Head of caudate nucleus (tissue), 42 donors: ENCODE data around the gene SGK2.
A peak's percentile ranks its signal among the peaks of the same experiment; 100 is the strongest.

ENCODE experiments used
- DNase-seq, 42 donors: peaks; one replicate each; pipeline versions ENCODE4 v3.0.0 to v3.0.0-alpha.2; 2020 to 2021; ENCODE audit warnings: mixed read lengths in 7 of 42
- intact Hi-C: fragments of 100-400 bp; cut with DNase I; formaldehyde crosslinking; loops from one replicate; pipeline ENCODE4 v1.15.0; 2022

Gene SGK2

DNA sequence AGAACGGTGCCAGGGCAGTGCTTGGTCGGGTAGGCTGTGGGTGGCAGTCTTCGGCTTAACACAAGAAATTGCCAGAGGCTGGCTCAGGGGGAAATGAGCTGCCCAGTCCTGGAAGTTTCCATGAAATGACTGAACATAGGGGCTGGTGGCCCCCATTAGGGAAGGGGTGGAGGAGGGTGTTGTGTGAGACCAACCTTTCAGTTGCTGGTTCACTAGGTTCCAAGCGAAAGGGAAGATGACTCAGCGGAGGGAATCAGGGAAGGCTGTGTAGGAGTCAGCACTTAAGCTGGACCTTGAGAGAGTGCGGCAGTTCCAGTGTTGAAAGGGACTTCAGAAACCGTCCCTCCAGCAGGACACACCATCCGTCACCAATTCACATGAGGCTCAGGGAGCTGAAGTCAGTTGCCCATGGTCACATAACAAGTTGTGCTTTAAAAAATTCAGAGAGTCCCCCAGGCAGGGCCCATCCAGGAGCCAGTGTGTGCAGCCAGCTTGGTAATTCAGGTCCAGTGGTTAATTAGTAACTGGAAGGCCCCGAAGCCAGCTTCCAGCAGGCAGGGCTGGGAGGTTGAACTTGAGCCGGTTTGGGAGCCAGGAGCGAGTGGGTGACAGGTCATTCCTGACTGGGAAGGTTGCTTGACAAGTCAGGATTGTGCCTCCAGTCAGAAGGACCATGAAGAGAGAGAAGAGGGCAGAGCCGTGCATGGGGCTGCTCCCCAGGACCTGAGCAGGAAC is at the start of gene SGK2:
SGK2 (plus strand) TSS at position 616 of the 735 bp plus-strand sequence. CDS start 7,469 bp downstream, outside the sequence.
- peak in 6 of 42 donors; percentile 6 to 47 (median 18) for DNase-seq

DNA sequence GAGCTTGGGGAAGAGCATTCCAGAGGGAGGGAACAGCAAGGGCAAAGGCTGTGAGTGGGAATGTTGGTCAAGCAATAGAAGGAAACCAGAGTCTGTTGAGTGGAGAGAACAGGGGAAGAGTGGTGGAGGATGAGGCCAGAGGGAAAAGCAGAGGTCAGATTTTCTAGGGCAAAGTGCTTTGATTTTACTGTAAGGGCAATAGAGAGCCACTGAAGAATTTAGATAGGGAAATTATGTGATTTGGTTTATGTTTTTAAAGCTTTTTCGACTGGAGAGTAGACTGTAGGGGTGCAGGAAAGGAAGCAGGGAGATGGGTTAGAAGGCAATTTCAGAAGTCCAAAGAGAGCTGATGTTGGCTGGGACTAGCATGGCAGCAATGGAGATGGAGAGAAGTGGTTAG is 46.9 kb upstream of the SGK2 start:
- no peak for DNase-seq
- intact Hi-C loops = loop anchor here (10.0 kb wide), 1 partner anchor 57 kb away; the partner anchor contains the start of gene SRSF6

More for the DNA sequence above, at the start of gene SGK2:
- intact Hi-C loops = no loop called here

DNA sequence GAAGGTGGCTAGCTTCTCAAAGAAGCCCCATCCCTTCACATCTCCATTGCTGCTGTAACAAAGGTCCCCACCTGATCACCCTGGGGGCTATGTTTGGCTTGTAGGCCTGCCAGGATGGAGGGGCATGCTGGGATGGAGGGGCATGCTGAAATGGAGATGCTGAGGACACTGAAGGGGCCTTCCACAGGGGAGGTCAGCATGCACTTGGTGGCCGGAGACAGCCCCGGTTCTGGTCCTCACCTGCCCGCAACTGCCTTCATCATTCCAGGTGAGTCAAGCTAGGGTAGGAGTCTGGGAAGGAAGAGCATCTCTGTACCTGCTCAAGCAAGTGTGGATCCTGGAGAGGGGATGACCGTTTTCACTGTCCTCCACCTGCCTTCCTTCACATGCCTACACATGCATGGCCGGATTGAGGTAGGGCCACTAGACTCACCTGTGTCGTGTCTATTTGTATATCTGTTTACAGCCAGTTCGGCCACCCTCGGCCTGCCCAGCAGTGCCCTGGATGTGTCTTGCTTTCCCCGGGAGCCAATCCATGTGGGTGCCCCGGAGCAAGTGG is 45.4 kb upstream of the SGK2 start:
- intact Hi-C loops = loop anchor here (10.0 kb wide), 1 partner anchor 59 kb away; the partner anchor contains the start of gene SRSF6
- no peak for DNase-seq

DNA sequence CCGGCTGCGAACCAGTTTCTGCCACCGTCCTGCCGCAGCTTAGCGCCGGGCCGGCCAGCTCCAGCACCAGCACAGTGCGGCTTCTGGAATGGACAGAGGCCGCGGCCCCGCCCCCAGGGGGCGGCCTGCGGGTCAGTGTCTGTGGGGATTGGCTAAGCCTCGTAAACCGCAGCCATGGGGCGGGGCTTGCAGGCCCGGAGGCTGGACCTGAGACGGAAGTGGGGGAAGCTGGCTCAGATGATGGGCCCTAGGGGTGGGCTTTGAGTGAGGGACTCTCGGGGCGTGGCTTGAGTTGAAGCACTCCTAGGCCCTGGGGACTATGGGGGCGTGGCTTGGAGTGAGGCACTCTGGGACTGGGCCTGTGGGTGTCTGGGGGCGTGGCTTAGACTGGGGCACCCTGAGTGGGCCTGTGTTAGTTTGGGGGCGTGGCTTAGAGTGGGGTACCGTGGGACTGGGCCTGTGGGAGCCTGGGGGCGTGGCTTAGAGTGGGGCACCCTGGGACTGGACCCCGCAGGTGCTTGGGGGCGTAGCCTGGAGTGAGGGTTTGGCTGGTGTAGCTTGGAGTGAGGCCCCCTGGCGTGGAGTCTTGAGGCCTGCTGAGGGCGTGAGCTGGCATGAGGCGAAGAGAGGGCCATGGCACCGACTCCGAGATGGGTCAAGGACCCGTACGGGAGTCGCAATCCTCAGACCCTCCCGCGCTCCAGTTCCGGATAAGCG is 44.7 kb upstream of the SGK2 start:
- intact Hi-C loops = loop anchor here (10.0 kb wide), 1 partner anchor 59 kb away; the partner anchor contains the start of gene SRSF6
- peak; percentile 89 to 100 (median 97) for DNase-seq

DNA sequence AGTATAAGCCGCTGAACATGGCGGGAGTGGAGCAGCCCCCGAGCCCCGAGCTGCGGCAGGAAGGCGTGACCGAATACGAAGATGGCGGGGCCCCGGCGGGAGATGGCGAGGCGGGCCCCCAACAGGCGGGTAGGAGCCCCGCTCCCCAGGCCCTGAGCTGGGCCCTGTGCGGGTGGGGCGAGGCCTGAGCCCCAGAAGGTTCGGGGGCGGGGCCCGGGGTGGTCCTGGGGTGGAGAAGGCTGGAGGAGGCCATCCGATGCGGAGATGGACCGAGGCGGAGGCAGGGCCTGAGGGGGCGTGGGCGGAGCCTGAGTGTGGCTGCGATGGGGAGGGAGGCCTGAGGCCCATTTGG is 44.2 kb upstream of the SGK2 start:
- intact Hi-C loops = loop anchor here (10.0 kb wide), 1 partner anchor 60 kb away; the partner anchor contains the start of gene SRSF6
- DNase-seq = peak in 16 of 42 donors; percentile 16 to 62 (median 35)

DNA sequence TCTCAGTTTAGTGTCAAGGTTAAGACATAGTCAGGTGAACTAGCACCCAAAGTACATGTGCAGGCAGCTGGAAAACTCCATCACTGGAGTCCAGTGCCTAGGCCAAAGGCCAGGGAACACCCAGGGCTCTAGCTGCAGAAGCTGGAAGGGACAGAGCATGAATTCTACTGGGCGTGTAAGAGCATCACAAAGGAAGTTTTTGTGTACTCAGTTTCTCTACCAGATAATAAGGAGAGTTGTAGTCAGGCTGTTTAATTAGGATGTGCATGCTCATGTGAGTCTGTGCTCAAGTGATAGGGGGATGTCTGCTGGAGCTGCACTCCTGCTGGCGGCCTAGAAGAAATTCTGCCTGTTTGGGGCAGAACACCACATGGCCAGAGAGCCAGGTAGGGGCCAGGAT is 43.2 kb upstream of the SGK2 start:
- DNase-seq = peak in 10 of 42 donors; percentile 18 to 54 (median 36)
- intact Hi-C loops = loop anchor here (10.0 kb wide), 1 partner anchor 61 kb away; the partner anchor contains the start of gene SRSF6

DNA sequence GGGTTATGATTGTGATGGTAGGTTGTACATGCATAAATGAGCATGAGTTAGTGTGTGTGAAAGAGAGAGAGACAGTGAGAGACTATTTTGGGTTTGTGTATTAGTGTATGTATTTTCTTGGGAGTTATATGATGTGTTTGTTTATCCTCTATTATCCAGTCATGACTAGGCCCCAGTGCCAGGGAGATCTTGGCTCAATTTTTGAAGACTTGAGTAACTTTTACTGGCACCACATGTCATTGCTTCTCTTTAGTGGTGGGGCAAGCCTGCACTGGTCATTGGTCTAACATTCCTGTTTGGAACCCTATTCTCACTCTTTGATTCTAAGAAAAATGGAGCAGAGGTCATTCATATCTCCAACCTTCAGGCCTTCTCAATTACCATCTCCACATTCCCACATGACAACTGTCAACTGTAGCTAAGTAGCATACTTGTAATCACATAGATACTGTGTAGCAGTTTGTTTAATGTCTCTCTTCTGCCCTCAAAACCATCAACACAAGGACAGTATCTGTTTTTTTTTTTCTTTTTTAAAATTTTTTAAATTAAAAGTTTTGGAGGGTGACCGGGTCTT is 42.5 kb upstream of the SGK2 start:
- intact Hi-C loops = loop anchor here (10.0 kb wide), 1 partner anchor 62 kb away; the partner anchor contains the start of gene SRSF6
- DNase-seq = no peak

DNA sequence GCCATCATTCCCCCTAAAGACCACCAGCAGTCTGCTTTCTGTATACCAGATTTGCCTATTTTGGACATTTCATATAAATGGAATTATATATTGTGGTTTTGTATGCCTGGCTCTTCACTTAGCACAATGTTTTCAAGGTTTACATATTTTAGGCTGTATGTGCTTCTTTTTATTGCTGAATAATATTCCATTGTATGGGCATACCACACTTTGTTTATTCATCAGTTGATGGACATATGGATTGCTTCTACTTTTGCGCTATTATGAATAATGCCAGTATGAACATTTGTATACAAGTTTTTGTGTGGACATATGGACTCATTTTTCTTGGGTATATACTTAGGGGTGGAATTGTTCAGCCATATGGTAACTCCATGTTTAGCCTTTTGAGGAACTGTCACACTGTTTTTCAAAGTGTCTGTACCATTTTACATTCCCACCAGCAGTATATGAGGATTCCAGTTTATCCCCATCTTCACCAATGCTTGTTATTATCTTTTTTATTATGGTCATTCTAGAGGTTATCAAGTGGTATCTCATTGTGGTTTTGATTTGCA is 38.7 kb upstream of the SGK2 start:
- intact Hi-C loops = no loop called here
- DNase-seq = no peak

DNA sequence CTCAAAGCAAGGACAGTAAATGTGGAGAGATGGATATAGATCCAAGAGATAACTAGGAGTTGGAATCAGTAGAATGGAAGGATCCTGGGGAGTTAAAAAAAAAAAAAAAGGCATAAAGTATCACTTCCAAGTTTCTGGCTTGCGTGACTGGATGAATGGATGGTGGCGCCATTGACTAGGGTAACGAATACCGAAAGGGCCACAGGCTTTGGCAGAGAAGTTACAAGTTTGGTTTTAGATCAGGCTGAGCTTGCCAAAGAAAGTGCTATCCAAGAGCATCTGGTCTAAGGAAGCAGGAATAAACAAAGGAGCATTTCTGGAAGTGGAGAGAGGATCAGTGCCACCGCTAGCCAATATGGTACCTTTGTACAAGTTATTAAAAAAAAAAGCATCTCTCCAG is 33.8 kb upstream of the SGK2 start:
- peak in 1 of 42 donors; percentile 4 for DNase-seq
- intact Hi-C loops = no loop called here

DNA sequence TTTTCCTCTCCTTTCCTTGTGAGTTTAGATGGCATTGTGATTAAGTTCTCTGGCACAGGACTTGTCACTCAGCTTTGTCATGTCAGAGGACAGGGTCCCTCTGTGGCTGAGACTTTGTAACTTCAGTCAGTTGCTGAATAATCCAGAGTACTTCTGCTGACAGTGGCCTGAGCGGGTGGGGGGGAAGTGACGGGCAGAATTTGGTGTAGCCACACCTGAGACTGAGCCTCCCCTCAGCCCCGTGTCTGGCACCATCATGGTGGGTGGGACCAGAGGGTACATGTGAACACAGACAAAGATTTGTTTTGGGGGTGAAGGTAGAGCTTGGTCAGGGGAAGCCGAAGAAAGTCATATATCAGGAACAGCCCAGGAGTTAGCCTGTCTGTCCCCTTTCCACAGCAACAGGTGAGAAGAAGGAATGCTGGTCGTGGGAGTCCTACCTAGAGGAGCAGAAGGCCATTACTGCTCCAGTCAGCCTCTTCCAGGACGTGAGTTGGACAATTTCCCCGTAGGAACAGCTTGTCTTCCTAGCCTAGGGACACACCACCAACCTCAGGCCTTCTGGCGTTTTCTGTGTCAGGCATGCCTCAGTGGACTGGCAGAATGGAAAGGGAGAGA is 30.5 kb upstream of the SGK2 start:
- intact Hi-C loops = no loop called here
- DNase-seq = peak in 1 of 42 donors; percentile 24

DNA sequence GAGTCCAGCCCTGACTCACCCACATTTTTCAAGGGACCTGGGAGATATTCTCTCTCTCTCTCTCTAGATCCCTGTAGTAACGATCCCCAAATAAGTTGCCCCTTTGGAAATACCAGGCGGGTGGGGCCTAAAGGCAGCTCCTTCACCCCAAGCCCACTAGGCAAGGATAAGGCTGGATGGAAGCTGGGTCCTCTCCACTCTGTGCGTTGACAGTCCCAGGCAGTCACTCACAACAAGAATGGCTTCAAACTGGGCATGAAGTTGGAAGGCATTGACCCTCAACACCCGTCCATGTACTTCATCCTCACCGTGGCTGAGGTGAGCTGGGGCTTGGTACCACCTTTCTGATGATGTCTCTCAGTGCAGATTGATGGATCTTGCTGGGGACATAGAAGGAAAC is 29.8 kb upstream of the SGK2 start:
- intact Hi-C loops = no loop called here
- peak in 1 of 42 donors; percentile 2 for DNase-seq

DNA sequence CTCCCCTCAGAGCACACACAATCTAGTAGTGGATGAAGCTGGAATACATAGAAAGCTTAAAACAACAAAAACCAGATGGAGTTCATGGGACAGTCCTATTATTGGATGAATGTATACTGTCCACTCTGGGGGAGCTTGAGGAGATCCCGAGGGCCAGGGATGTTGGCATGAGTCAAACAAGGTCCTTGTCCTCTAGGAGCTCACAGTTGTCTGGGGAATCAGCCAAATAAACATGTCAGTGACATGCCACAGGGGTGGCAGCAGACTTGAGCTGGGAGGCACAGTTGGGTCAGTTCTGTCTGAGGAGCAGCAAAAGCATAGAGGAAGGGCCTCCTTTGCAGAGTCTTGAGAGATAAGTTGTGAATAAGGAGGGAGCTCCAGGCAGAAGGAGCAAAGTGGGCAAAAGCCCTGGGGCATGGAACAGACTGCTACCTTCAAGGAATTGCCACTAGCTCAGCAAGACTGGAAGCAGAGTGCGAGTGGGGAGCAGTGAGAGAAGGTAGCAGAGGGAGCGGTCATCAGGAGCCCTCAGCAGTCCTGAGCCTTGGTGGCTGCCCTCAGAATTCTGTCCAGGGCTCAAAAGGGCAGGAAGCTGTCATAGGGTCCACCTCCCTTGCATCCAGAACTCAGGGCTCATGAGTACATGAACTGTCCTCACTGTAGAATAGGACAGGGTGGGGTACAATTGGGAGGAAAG is 29.2 kb upstream of the SGK2 start:
- peak in 1 of 42 donors; percentile 13 for DNase-seq
- intact Hi-C loops = no loop called here

DNA sequence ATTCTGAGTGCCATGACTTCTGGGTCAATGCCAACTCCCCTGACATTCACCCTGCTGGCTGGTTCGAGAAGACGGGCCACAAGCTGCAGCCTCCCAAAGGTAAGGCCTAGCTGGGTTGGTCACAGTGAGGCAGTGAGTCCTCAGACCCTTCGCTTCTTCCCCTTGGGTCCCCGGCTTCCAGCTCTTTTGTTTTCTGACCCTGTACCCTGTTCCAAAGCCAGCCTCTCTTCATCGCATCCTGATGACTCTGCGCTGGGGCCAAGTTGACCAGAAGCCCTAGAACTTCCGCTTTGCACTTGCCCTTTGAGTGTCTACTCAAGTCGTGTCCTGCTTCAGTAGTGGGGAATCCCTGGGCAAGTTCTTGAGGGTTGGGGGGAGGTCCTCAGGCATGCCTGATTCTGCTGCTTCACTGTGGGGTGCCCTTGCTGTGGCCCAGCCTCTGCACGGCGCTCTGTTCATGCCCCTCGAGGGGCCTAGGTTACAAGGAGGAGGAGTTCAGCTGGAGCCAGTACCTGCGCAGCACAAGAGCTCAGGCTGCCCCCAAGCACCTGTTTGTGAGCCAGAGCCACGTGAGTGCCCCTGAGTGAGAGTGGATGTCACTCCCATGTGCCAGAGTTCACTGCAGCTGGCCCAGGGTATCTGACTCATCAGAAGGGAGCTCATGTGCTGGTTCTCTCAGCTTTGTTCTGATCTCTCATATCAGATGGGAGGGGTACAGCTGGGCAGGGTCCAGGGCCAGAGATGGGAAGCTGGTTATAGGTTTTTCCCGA is 28.3 kb upstream of the SGK2 start:
- intact Hi-C loops = no loop called here
- DNase-seq = peak in 14 of 42 donors; percentile 12 to 62 (median 46)

DNA sequence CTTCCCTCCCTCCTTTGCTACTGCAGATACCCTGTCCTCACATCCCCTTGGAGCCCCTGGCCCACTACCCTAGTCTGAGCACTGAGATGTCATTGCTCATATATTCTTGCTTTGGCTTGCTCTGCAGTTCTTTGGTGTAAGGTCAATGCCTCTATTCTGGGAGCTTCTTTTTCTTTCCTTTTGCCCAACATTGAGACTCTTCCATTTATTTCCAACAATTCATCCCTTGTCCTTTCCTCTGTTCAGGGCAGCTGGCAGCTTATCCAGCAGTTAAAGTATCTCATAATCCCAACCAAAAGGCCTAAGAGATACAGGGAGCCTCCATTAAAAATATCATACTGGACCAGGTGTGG is 27.8 kb upstream of the SGK2 start:
- DNase-seq = peak in 1 of 42 donors; percentile 1
- intact Hi-C loops = no loop called here

DNA sequence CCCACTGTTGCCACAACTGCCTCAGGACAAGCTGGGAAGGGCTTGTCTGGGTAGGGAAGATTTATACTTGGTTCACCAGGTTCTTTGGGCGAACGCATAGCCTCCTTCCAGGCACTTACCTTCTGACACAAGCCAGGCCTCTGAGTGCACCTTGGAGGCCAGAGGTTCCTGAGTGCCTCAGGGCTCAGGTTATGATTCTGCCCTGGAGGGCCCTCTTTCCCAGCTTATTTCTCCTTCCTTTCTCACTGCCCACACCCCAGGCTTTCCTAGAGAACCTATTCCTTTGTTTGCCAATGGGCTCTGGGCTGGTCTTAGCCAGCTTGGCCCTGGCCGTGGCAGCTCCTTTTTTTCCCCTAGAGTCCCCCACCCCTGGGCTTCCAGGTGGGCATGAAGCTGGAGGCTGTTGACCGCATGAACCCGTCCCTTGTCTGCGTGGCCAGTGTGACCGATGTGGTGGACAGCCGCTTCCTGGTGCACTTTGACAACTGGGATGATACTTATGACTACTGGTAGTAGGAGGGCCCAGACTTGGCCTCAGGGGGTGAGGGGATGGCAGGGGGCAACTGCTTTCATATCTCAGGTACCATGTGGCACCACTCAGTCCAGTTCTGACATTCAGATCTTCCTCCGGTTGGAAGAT is 26.3 kb upstream of the SGK2 start:
- peak in 2 of 42 donors; percentile 13 to 22 for DNase-seq
- intact Hi-C loops = no loop called here

DNA sequence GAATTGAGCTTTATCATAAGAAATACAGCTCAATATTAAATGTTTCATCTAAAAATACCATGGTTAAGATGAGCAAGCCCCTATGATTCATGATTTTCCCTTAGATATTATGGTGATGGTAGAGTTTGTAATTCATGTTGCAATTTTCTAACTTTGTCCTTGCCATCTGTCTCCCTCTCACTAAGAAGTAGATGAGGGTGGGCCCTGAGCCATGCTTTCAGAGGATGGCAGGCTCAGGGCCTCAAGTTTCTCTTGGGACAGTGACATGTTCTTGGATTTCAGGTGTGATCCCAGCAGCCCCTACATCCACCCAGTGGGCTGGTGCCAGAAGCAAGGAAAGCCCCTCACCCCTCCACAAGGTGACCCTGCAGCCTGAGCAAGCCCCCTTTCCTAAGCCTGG is 25.8 kb upstream of the SGK2 start:
- peak in 2 of 42 donors; percentile 9 to 25 for DNase-seq
- intact Hi-C loops = no loop called here

DNA sequence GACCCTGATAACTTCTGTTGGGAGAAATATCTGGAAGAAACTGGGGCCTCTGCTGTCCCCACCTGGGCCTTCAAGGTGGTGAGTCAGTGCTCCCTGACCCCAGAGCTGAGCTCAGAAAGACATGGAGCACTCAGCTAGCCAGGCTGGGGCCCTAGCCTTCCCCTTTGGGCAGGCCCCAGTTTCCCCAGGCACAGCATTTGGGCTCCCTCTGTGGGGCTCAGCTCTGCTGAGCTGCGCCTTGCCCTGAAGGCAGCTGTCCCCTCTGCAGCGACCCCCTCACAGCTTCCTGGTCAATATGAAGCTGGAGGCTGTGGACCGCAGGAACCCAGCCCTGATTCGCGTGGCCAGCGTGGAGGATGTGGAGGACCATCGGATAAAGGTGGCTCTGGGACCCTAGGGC is 24.8 kb upstream of the SGK2 start:
- DNase-seq = peak in 1 of 42 donors; percentile 19
- intact Hi-C loops = no loop called here
